NCI-H82 treated with DMSO at 0.1 percent for 48 hours (cell line): Measurements from ENCODE around the gene UNC13B.

ENCODE experiments used
- DNase-seq: peaks from one replicate; lab custom pipeline; 2025; ENCODE audit not compliant: unreplicated experiment; lab: John Stamatoyannopoulos, UW

The UNC13B gene

DNA sequence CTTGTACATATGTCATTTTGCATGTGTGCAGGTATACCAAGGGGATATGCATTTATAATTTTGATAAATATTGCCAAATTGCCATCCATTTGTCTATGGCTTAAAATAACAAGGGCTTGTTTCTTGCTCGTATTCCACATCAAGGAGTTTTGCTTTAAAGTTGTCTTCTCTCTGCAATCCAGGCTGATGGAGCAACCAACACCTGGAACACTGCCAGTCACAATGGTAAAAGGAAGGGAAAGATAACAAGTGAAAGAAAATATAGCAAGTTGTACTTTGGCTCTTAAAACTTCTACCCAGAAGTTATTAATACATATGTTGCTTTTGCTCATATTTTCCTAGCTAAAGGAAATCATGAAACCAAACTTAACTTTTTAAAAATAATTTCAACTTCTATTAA, 156.9 kb downstream of the UNC13B start:
- DNase-seq, result no peak

DNA sequence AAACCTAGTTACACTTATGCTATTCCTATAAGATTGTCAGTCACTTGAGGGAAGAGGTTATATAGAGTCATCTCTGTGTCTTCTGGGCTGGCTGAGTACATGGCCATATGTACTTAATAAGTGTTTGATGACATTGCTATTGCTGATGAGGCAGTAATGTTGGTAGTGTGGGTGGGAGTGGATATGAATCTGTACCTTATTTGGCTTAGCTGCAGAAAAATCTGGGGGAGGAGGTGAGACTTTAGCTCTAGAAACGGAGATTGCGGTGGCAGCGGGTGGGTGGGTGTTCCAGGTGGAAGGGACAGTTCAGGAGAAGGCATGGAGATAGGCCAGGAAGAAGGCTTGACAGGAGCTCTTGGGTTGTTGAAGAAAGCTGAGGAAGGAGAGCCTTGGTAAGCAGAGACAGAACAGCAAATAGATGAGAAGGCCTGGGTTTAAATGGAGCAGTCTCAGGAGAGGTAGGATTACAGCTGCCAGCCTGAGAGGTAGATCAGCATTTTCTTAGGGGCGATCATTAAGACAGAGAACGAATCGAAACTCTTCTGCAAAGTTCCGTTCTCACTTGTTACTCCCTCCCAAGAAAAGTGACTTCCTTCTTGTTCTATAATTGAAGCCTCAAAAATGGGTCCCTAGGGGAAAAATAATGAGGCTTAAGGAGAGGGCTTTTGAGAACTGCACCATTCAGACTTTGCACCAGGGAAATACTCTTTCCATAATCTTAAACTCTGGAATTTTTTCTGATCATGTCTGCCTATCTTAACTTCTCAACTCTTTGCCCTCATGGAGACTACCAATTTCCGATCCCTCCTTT, 160.5 kb downstream of the UNC13B start:
- DNase-seq, result no peak

DNA sequence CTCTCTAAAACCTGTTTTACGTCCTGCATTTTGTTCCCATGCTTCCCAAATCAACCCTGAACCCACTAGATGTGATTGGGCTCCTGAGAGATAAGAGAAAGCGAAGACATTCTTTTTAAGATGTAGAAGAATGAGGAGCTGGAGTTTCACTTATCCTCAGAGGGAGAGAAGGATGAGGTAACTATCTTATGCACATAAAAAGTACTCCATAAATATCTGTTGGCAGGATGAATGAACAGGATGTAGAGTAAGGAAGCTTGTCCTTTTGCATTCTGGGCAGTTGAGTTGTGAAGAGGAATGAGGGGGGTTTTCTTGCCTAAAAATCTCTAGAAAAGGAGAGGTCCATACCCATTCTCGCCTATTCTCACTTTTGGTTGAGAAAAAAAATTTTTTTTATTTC, 163.2 kb downstream of the UNC13B start:
- DNase-seq, result no peak

DNA sequence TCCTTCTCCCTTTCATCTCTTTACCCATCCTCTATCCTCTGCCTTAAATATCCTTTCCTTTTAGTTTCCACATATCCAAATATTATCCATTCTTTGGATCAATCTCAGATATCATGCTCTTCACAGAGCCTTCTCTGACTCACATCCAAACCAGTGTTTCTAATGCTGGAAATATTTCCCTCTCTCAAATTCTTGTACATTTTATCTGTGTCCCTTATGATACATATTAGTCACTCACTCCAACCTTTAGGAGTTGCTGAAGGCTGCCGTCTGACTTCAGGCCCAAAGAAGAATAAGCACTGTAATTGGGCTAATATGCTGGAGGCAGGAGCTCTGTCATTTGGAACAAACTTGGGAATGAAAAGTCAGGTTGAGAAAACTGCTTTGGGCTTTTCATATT, 171.7 kb downstream of the UNC13B start:
- no peak for DNase-seq

DNA sequence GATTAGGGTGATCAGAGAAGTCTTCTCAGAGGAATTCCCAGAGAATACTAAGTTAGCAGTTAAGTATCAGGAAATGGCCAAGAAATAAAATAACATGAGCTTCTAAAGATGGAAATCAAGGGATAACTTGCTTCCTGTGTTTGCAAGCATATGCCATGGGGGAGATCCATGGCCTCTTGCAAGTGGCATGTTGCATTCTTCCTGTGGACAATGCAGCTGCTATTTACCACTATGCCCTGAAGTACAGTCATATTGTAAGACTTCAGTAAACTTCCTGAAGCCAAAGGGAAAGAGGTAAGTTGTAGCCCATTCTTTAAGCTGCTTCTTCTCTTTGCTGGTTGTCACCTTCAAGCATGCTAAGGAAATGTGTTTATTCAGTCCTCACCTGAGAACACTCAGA, 173.4 kb downstream of the UNC13B start:
- DNase-seq, result no peak

DNA sequence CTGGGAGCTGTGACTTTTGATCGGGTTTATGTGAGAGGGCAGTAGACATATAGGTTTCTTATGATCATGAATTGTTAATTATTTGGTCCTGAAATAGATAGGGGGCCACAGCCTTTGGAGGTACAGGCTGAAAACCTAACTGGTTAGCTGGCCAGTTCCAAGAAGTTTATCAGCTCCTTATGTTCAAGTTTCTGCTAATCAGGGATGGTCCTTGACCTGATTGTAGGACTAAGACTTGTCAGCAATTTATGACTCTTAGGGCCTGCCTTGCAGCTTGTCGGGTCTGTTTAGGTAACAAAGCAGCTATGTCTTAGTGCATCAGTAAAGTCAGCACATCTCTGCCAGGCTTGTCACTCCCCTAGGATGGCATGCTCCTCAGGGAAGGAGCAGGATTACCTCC, 176.3 kb downstream of the UNC13B start:
- no peak for DNase-seq

DNA sequence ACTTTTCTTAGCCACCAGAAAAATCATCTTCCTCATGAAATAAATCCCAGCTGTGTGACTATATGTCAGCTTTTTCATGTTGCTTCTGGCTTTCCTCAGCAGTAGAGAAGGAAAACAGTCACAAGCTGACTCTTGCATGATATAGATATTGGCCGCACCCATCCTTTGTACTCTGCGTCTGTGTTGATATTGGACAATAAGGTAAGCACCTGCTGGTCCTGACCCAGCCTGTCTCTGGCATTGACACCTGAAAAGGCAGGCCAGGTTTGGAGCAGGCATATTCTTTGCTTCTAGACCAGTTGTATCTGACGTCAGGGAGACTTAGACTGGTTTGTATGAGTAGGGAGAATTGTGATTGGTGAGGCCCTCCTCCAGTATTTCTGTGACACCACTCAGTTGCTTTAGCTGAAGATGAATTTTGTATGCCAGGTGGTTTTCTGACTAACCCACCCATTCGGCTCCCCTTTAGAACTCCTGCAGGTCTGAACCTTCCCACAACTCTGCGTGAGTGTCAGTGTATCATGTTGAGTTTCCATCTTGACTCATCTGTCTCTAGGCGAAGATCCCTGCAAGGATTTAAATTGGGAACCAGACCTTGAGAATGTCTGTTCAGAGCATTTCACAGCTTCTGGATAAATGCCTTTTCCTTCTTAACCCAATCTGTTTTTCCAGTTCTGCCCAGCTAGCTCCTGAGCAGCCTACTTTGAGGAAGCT, 176.9 kb downstream of the UNC13B start:
- DNase-seq, result no peak

DNA sequence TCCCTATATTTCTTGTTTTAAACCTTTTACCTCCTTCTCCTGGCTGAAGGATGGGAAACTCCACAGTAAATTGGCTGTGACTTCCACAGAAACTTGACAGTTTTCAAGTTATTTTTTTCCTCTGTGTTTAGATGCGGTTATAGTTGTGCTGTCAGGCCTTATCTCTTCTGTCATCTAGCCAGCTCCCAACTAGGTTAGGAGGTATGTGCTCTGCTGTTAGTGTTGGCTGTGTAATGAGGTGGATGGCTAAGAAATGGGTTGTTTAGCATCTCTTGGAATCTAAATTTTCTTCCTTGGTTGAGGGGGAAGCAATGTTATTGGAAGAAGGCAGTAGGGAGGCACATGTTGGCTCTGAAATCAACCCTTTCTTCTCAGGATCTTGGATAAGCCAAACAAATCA, 178.2 kb downstream of the UNC13B start:
- DNase-seq, result no peak

DNA sequence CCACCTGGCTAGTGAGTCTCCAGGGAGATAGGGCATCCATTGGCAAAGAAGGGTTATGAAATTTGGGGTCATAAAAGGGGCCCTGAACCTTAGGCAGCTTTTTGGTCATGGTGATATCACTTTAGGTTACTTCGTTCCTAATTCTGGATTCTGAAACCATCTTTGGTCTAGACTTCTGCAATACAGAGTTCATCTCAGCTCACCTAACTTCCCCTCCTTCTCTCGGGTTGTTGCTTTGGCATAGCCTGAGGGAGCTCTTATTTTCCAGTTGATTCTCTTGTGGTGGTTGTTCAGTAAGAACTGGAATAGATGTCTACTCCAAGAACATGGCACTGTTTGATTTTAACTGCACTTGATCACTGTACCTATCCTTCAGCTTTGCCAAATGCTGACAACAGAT, 179.2 kb downstream of the UNC13B start:
- no peak for DNase-seq

DNA sequence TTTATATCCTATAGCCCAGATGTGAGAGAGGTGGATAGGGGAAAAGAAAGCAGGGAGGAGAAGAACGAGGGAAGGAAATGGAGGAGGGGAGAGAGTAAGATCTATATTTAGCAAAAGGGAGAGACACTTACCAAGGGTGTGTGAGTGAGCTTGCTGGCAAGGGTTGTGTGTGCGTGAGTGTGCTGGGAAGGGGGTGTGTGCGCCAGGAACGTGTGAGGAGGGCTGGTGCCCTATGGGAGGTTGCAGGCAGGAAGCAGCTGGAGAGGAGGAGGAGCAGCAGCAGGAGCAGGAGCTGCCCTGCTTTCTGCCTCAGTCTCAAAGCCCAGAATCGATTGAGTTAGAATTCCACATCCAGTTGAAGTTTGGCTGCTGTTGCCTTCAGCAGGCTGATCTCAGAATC, 179.8 kb downstream of the UNC13B start:
- no peak for DNase-seq

DNA sequence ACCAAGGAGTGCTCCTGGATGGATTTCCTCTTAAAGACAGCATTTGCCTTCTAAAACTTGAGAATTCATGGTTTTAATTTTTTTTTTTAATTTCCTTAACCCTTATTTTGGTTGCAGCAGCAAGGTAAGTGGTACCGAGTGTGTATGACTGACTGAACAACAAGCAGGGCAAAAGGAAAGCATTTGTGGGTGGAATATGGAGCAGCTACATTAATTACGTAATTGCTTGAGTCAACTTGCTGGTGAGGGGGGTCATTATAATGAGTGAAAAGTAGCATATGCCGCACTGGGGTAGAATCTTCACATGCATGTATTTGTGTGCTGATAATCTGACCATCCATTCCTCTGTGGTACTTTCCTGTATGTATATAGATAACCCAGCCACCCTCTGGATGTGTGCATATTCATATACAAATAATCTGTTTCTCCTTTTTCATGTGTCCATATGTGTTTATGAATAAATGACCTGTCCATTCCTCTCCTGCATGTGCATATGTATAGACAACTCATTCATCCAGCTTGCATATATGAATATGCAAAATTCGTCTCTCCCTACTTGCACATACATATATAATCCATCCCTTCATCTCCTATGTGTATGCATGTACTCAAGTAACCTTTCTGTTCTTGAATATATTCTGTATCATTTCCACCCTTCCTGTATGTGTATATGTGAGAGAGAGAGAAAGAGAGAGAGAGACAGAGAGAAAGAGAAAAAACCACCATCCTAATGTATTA, 180.6 kb downstream of the UNC13B start:
- DNase-seq, result no peak

DNA sequence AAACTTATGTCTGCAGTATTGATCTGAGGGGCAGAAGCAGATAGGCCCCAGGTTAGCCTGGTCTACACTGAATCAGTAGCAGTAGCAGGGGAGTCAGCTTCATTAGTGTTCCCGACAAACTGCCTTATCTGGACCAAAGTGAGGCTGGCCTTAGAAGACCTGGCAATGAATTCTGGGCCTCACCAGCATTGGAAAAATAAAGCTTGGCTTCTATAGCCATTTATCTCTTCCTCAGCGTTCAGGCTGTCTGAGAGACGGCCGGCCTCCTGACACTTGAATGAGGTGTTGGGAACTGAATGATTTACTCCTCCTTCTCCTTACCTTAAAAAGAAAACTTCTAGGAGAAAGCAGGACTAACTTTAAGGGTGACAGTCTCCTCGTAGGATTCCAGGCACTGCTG, 186.3 kb downstream of the UNC13B start:
- no peak for DNase-seq

DNA sequence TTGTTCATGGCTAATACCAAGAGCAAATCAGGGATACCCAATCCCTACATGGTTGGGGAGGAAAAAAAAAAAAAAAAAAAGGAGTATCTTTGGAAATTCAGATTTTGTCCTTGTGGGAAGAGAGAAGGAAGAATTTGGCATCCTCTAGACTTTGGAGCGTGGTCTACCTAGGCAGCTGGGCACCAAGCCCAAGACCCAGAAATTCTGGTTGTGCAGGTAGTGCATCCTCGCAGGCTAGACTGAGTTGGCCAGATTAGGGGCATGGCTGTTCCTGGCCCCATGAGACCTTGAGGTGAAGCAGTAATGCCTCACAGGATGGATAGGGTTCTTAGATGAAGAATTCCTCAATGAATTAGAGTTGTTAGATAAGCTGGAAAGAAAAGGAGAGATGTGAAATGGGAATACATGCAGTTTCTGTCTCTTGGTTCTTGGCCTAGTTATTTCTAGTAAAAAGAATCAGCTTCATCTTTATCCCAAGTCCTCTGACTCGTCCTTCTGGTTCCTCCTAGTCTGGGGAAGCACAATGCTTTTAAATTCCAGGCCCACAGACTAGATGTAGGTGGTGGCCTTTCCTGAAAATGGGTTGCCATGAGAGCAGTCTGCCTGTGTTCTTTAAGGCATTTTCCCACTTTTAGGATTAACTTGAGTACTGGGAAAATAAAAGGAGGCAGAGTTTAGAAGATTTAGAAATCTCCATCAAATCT, 187.6 kb downstream of the UNC13B start:
- no peak for DNase-seq

DNA sequence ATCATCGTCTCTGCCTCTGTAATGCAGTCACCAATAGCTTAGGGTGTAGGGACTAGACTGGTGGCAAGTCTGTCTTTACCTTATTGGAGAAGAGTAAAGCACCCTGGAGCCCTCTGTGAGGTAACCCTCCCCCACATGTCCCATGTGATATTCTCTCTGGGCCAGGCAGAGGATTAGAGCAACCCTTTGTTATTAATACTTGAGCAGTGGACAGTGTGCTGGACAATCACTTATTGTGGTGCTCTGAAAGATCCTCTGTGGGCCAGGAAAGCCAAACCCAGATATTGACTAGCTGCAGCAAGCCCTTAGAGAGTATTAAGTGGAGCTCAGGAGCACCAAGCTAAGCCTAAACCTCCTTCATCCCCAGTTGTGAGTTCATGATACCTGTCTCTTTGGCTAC, 188.4 kb downstream of the UNC13B start:
- no peak for DNase-seq

DNA sequence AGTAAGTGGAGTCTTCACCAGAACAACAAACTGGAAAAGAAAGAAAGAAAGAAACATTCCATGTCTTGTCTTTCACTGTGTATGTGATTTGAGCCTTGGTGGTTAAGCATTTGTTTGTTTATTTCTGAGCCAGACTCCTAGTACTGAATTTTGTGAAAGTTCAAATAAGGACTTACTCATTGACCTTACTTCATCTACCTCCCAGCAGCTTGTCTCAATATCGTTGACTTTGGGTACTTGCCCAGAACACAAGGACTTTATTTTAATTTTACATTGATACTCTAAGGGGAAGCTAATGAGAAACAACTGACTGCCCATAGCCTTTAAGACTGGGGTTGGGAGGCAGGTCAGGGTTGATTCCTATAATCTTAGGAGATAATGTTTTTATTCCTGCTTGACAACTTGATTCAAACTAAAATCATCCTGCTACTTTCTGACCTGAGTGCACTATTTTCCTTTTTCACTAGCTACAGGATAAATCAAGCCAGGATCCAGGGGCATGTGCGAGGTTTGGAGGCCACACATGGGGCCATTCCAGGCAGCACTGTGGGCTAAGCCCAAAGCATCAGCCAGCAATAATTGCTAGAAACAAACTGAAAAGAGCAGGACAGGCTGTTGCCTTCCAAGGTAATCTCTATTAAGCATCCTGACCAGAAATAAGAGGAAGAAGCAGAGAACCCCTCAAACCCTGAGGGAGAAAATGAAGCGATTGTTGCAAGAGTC, 189.2 kb downstream of the UNC13B start:
- no peak for DNase-seq

DNA sequence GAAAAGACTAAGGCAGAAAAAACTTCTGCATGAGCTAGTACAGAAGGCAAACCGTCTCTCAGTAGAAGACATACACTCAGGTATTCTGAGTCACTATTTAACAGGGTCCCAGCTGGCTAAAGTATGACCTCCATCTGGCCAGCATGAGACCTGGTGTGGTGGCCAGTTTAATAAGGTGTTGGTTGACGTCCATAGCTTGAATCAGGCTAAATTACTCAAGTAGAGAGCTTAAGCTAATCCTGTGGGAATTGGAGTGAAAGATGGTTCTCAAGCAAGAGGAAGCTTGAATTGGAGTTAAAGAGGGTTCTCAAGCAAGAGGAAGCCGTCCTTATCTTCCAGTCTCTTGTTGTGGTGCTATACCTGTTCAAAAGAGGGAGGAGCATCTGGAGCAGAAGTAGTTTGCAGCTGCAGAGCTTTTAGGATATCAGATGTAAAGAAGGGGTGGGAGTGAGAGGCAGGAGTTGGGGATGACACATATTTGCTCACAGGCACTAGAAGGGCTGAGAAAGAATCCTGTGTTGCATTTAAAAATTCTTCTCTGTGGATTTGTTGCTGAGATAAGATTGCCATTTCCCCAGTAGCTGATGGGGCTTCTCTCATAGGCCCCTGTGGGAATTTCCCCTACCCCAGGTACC, 192.0 kb downstream of the UNC13B start:
- no peak for DNase-seq

DNA sequence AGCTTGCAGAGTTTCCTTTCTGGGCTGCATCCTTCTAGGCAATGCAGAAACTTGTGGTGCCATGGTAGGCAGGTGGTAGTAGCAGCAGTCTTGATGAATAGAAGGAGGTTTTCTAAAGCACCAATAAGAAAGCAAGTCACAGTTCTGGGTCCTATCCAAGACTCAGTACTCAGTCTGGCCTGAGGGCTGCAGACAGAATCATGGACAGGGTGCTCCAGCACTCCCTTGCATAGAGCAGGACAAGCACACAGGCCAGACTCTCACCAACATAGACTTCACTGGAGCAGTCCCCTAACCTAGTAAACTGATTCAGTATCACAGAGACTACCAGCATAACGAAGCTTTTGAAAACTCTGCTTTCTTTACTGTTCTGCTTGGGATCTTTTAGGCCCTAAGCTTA, 194.1 kb downstream of the UNC13B start:
- DNase-seq, result no peak

DNA sequence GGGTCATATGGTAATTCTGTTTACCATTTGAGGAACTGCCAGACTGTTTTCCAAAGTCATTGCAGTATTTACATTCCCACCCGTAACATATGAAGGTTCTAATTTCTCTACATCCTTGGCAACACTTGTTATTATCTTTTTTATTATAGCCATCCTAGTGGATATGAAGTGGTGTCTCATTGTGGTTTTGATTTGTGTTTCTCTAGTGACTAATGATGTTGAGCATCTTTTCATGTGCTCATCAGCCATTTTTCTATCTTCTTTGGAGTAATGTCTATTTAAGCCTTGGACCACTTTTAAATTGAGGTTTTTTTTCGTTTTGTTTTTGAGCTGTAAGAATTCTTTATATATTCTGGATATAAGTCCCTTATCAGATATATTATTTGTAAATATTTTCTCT, 195.3 kb downstream of the UNC13B start:
- no peak for DNase-seq

DNA sequence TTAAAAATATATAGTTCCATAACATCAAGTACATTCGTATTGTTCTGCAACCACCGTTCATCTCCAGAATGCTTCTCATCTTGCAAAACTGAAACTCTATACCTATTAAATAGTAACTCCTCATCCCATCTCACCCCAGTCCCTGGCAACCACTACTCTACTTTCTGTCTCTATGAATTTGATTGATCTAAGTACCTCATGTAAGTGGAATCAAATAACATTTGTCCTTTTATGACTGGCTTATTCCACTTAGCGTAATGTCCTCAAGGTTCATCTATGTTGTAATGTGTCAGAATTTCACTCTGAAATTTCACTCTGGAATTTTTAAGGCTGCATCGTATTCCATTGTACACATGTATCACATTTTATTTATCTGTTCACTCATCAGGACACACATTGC, 196.0 kb downstream of the UNC13B start:
- DNase-seq, result no peak
